ENCODE results near the gene NPEPL1.

NPEPL1 gene

DNA sequence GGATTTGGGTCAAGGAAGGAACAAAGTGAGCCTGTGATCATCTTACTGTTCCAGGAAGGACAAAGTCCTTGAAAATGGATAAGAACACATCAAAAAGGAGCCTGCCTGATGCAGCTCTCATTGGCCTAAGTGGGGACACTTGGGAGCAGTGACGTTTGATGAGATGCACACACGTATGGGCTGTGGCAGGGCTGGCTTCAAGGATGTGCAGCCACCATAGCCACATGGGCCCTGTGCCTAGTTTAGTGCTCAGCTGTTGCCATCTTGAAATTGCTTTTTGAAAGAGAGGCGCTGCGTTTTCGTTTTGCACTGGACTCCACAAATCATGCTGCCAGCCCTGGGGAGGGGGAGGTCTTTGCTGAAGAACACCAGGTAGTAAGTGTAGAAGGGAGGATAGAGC, 6.6 kb upstream of the NPEPL1 start:
- no peak for DNase-seq

DNA sequence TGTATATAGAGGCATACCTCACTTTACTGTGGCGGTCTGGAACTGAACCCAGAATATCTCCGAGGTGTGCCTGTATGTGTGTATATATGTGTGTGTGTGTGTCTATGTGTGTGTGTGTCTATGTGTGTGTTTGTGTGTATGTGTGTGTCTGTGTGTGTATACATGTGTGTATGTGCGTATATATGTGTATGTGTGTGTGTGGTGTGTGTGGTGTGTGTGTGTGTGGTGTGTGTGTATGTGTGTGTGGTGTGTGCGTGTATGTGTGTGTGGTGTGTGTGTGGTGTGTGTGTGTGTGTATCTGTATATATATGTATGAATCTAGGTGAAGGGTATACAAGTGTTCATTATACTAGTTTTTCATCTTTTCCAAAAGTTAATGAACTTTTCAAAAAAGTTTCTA, 4.2 kb upstream of the NPEPL1 start:
- no peak for DNase-seq

DNA sequence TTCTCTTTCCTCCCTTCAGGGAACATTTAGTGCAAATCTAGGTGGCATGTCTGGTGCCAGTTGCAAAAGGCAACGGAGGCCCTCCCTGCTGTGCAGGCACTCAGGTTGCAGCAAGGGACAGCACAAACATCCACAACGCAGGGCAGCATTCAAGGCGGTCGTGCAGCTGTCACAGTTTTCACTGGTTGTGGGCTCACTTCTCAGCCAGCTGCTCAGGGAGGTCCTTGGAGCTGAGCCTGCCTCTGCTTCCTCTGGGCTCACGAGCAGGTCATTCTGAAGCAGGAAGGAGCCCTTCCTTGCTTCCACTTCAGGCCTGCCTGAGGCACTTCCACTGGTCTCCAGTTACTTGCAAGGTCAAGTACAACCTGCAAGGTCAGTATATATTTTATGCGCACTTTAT, 3.8 kb upstream of the NPEPL1 start:
- DNase-seq = no peak

DNA sequence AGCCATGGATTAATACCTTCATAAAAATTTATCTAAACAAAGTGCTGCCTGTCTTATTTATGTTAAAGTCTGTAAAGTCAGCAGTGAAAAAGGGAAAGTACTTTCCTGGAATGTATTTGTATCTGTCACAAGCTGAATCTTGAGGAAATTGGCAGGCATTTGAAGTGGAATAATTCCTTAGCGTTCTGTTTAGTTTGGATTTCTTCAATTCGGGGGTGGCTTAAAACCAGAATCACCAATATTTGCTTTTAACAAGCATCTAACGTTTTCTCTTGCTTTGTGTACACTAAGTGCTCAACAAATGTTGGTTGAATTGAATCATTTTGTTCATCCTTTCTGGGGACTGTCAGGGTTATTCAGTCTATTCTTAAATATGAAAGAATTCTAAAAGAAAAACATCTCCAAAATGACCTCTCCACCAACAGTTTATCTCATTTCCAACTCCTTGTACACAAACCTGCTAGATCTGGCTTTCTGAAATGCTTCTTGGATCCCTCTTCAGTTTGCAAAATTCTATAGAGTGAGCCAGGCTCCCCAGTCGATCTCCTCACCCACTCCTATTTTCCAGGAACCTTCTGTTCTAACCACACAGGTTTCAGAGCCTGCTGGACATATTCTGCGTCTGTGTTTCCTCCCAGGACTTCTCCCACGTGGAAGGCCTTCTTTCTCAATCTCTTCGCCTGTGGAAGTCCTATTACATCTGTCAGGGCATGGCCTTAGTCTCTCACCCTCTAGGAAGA, 2.0 kb upstream of the NPEPL1 start:
- no peak for DNase-seq

DNA sequence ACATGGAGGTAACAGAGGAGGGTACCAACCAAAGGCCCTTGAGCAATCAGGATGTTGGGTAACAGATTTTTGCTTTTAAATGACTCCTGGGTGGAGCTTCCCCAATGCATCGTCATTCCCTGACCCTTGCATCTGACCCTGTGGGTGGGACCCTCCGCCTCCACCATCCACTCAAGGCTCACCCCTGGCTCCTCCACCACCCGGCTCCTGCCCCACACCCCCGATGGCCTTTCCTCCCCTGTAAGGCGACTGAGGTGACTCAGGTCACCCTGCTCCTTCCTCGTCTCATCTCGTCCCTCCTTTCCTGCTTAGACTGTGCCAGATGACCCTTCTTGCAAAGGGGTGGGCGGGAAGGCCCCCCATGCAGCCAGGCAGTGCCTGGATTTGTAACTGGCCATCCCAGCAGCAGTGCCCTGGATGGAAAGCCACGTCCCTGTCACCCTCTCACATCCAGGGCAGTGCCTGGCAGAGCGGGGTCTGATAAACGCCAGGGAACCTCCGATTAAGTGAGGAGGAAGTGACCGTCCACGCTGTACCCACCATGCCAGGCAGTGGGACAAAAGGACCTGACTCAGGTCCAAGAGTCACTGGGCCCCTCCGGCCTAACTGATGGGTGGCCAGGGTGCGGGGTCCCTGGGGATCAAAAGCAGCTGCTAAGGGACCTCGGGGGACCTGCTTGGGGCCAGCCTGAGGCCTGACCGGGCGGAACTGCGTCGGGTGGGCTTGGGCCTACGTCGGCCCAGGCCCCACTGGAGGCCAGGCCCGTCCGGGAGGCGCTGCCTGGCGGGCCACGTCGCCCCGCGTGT, 624 bp upstream of the NPEPL1 start:
- DNase-seq = no peak

DNA sequence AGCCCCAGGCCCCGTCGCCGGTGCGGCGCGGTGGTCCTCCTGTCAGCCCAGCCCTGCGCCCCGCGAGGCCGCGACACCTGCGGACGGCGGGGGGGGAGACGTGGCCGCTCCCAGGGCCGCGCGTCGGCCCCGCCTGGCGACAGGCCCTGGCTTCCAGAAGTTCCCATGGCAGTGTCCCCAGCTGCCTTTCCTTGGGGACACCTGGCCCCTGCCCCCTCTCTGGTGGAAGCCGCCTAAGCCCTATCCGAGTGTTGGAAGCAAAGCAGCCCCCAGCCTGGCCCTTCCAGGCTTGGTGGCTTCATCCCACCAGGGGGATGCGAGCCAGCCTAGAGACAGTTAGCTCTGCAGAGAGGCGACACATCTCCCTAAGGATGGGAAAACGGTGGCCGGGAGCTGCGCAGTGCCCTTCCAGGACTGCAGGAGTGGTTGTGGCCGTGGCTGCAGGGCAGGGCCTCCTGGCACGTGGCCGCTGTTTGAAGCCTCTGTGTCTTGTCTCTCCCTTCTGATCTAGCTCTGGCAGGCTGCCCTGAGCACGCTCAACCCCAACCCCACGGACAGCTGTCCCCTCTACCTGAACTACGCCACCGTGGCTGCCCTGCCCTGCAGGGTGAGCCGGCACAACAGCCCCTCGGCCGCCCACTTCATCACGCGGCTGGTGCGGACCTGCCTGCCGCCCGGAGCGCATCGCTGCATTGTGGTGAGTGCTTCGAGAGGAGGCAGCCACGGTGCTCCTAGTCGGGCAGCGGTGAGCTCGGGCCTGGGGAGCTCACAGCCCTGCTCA, 816 bp downstream of the NPEPL1 start:
- no peak for DNase-seq

DNA sequence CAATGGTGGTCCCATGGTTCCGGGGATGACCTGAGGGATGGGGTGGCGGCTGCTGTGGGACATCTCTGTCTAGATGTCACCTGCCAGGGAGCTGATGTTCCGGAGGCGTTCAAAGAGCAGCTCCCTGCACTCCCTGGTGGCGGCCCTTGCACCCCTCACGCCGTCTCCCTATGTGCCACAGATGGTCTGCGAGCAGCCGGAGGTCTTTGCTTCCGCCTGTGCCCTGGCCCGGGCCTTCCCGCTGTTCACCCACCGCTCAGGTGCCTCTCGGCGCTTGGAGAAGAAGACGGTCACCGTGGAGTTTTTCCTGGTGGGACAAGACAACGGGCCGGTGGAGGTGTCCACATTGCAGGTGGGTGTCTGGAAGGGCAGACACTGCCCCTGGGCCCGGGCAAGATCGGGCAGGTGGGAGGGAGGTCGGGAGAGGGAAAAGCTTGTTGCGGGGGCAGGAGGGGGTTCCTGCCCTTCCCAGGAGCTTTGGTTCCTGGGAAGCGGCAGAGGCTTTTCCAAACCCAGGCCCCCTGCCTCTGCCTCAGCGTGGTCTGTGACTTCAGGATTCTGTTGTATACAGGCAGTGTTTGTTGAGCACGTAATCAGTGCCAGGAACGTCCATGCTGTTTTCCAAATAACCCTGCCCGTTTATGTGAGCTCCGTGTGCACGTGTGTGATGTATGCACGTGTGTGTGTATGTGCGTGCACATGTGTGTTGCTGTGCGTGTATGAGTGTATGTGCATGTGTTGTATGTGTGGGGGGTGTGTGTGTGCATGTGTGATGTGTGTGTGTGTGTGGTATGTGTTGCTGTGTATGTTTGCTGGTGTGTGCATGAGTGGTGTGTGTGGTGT, 1.9 kb downstream of the NPEPL1 start:
- DNase-seq = no peak

DNA sequence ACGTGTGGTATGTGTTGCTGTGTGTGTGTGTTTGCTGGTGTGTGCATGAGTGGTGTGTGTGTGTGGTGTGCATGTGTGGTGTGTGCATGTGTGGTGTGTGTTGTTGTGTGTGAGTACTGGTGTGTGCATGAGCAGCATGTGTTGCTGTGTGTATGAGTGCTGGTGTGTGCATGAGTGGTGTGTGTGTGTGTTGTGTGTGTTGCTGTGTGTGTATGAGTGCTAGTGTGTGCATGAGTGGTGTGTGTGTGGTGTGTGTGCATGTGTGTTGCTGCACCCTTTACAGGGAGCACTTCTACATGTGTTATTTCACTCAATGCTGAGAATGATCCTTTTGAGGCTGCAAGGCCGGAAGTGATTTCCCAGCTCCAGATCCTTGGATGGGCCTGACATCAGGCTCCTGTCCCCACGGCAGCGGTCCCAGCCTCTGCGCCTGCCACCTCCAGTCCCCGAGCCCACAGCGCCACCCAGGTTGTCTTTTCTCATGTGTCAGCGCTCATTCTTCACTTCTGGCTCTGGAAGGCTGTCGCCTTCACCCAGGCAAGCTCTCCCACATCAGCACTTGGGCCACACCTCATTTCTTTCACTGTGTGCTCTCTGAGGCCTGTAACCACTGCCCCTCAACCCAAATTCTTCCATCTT, 2.6 kb downstream of the NPEPL1 start:
- DNase-seq = no peak

DNA sequence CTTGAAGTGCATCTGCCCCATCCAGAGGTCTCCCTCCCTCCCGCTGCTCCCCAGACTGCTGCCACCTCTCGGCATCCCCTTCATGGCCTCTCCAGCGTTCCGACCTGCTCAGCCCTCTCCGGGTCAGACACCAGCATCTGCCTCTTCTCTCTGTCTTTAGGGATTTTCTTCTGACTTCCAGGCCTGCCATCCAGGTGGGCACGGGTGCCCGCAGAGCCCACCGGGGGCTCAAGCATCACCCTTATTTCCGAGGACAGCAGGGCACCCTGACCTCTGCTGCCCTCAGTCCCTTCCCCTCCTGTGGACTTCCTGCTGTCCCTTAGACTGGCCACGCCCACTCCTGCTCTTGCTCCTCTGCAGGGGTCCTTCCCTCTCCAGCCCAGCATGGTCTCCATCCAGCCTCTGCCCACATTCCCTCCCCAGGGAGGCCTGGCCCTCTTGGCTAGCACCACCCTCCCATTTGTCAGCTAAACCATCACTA, 3.3 kb downstream of the NPEPL1 start:
- no peak for DNase-seq

DNA sequence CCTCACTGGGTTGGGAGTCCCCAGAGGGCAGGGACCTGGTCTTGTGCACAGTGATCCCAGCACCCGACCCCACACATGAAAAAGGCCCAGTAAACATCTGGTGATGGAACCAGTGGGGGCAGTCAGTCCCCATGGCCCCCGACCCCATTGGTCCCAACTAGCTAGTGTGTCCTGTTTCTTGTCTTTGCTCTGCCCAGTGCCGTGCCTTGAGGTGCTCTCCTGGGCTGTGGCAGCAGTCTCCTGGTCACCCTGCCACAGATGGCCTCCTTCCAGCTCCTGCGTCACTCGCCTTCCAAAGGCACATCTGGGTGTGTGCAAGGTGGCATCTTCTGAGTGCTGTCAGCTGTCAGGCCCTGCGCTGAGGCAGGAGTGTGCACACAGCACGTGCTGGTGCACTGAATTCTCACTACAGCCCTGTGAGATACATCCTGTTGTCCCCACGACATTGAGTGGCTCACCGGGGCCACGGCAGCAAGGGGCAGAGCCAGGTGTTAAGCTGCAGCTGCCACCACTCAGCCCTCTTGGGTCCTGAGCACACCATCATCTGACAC, 3.9 kb downstream of the NPEPL1 start:
- no peak for DNase-seq

DNA sequence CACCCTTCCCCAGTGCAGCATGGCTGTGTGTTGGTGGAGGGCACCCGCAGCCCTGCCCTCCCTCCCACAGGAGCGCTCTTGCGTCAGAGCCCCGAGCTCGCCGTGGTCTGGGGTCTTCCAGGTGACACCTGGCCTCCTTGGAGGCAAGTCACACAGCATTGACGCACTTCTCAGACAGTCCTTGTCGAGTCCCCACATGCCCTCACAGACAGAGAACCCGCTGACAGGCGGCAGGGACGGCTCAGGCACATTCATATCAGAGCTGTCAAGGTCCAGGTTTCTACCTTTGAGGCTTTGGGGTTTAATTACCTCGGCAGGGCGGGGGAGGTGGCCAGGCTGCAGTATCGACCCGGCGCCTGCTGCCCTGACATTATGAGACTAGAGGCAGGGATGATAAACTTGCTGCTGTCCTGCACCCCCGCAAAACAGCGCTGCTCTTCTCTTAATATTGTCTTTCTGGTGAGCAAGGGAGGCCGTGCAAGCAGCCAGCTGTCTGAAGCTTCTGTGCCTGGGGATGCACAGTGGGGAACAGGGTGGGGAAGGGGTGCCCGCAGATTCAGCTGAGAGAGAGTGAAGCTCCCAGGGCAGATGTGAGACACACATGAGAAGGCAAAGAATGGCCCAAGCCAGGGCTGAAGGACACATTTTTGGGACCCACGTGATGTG, 4.7 kb downstream of the NPEPL1 start:
- no peak for DNase-seq

DNA sequence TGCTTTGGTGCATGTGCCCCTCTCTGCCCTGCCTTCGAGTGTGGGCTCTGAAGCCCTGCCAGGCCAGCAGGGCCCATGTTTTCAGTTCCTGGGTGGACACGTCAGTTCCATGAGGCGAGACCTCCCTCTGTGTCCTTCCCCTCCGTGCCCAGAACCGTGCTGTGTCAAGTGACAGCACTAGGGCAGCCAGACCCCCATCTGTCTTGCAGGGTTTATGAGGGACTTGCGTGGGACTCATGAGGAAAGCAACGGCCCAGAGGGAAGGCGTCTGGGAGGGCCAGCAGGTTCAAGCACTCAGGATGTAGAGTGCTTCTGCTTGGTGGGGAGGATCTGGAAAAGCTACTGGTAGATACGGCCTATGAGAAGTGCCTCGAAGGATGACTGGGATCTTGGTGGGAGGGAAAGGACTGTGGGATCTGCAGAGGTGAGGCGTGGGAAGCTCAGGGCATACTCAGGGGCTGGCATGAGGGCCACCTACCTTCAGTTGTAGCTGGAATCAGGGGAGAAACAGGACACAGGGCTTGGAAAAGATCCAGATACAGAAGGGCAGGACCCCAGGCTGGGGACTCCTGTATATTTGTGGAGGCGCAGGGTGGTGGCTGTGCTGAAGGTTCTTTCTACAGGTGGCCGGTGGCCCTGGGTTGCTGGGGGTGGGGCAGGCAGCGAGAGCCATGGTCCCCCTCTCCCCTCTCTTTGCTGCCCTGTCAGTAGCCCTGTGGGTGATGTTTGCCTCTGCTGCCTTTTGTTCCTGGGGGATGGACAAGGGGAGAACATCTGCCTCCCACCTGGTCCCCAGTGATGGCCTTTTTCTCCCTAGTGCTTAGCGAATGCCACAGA, 5.5 kb downstream of the NPEPL1 start:
- DNase-seq = no peak

DNA sequence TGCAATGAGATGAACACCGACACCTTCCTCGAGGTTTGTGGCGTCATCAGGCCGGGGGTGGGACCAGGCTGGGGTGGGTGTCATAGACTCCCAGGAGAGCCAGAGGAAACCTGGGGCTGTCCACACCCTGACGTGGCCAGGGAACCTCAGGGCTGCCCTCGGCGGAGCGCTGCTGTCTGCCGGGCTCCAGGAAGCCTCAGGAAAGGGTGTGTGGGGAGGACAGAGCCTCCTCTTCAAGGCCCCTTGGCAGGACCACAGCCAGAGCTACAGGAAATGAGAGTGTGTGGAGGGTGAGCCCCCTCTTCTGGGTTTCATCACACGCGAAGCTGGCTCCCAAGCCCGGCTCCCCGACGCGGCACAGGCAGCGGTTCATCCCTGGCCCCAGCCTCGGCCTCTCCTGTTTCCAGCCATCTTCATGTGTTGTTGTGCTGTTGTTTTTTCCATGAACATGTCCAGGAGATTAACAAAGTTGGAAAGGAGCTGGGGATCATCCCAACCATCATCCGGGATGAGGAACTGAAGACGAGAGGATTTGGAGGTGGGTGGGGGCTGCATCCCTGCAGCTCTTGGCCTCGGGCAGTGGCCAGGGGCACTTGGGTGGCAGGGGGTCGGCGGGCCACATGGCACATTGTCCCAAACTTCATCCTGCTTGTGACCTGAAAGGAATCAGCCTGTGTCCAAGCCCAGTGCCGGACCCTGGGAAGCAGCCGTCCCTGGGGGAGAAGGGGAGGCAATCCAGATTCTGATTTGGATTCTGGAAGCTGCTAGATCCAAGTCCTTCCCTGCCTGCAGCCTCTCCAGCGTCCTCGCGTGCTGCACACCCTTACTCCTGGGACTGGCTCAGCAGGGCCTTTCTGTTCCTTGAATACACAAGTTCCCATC, 6.4 kb downstream of the NPEPL1 start:
- DNase-seq = no peak

DNA sequence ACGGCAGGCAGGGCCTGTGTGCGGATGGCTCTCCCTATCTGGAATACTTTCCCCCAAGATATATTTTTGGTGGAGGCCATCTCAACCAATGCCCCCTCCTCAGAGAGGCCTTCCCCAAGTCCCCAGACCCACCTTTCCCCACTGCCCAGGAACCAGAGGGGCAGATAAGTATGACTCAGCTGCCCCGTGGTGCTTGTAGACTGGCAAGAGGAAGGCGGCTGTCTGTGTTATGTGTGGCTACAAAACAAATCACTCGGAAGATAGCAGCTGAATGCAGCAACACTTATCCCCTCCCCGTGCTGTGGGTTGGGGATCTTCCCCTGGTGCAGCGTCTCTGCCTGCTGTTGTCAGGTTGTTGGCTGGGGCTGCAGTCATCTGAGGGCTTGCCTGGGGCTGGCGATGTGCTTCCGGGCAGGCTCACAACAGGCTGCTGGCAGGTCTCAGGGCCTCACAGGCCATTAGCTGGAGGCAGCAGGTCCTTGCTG, 7.1 kb downstream of the NPEPL1 start:
- DNase-seq = no peak

DNA sequence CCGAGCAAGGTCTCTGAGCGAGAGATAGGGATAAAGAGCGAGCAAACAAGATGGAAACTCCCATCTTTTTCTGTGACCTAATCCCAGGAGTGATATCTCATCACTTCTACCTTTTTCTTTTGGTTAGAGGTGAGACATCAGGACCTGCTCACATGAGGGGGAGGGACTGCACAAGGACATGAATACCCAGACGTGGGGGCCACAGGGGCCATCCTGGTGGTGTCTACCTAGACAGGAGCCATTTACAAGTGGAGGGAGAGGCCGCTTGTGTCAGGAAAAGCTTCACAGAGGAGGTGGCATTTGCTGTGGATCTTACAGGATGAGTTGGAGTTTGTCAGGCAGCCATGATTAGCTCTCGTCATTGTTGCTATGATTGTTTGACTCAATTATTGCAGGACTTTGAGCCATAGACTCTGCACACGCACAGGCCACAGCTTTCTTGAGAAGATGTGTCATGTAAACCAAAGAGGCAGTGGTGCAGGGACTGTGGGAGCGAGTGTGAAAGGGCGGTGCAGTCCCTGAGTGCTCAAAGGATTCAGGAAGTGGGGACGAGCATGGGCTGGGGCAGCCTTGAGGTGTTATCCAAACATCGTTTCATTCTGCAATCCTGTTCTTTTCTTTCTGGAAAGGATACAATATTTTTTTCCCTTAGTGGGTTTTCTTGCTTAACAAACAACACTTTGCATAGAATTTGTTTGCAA, 7.7 kb downstream of the NPEPL1 start:
- DNase-seq = no peak

DNA sequence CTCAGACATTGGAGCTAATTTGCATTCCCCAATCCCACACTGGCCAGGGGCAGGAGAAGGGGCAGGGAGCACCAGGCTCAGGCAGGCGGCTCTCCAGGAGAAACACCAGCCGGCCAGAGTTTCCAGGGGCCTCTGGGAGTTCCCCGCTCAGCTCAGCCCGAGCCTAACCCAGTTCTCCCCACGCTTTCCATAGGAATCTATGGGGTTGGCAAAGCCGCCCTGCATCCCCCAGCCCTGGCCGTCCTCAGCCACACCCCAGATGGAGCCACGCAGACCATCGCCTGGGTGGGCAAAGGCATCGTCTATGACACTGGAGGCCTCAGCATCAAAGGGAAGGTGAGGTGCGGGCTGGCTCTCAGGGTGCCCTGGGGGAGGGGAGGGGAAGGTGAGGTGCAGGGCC, 8.2 kb downstream of the NPEPL1 start:
- DNase-seq = no peak

DNA sequence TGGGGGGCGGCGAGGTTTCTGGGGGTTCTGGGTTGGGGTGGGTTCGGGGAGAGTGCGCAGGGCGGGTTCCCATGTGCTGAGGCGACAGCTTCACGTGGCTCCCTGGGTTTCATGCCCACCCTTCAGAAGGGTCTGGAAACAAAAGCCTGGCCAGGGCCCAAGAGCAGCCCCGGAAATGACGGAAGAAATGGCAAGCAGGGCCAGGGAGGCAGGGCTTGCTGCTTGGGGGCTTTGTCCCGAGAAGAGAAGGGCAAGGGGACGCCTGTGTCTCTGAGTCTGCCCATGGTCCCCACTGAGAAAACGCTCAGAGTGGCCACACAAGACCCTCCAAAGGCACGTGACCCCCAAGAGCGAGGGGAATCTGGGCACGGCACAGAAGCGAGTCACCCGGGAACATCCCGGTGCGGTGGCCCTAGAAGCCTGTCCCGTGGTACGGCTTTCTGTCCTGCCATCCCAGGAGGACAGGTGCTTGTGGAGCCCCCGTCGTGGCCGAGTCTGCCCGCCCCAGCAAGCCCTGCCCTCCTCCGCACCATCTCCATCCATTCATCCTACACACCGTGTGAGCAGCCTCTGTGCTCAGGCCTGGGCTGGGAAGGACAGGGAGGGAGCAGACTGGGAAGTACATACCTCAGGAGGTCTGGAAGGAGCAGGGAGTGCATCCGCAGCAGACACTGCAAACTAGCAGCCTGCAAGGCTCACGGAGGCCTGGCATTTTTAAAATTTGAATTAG, 9.0 kb downstream of the NPEPL1 start:
- DNase-seq = no peak

DNA sequence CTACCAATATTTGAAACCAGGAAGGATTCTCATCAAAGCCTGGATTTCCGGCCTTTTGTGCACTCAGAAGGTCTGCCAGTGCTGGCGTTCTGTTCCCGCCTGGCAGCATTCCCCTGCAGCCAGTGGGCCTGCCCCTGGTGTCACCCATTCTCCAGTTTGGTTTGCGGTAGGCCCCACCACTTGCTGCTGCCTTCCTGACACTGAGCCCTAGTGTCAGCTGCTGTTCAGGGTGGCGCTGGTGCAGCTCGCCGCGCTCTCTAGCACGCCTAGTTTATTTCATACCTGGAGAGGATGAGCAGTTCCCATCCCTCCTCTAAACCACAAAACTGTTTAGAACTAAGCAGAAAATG, 9.5 kb downstream of the NPEPL1 start:
- DNase-seq = no peak
